HUES6 (cell line): Measurements from ENCODE around the gene CBX6.

Source experiments
- H3K27ac ChIP-seq: 2 replicates; pipeline ENCODE4 v1.7.0; 2013; ENCODE audit warnings: low read depth, mild to moderate bottlenecking, low read length, inconsistent platforms
- H3K27me3 ChIP-seq: 2 replicates; pipeline ENCODE4 v1.6.1; 2013; ENCODE audit warnings: low read length; ENCODE audit not compliant: control insufficient read depth, insufficient read depth
- H3K36me3 ChIP-seq: 2 replicates; pipeline ENCODE4 v1.6.1; 2013; ENCODE audit warnings: low read length; ENCODE audit not compliant: control insufficient read depth, insufficient read depth
- H3K4me1 ChIP-seq: 2 replicates; pipeline ENCODE4 v1.6.1; 2013; ENCODE audit warnings: low read length; ENCODE audit not compliant: control insufficient read depth, insufficient read depth
- H3K4me3 ChIP-seq: 2 replicates; pipeline ENCODE4 v1.5.1; 2013; ENCODE audit warnings: low read depth, low read length
- H3K9ac ChIP-seq: one replicate; pipeline ENCODE4 v1.6.1; 2013; ENCODE audit warnings: mild to moderate bottlenecking, low read length
- H3K9me3 ChIP-seq: 2 replicates; pipeline ENCODE4 v1.6.1; 2013; ENCODE audit warnings: low read depth, low read length; ENCODE audit not compliant: control insufficient read depth, insufficient read depth

CBX6 gene

GRCh38 chr22:38826801-38827200 lies 45.2 kb downstream of the CBX6 start:
- 0 out of 2 replicates have a peak, but pooled peaks cover under 1% of the 10 kb centered on the region for H3K4me1 ChIP-seq
- no peaks in the 10 kb centered on the region for H3K36me3 ChIP-seq
- no peaks in the 10 kb centered on the region for H3K27me3 ChIP-seq
- no peaks in the 10 kb centered on the region for H3K9me3 ChIP-seq
- H3K9ac ChIP-seq: no peak overlapping the region
- no peak overlapping the region for H3K27ac ChIP-seq
- no peak overlapping the region for H3K4me3 ChIP-seq

- Histone ChIP-seq H3K4me1 (no peaks in the 10 kb centered on the region), H3K9me3 (no peaks in the 10 kb centered on the region), H3K27ac (no peak overlapping the region), H3K4me3 (no peak overlapping the region), H3K36me3 (no peaks in the 10 kb centered on the region), H3K27me3 (0 out of 2 replicates have a peak, but pooled peaks cover 2% of the 10 kb centered on the region), H3K9ac (no peak overlapping the region)
Measured at GRCh38 chr22:38826386-38826785, 45.6 kb downstream of the CBX6 start.

- H3K9me3 ChIP-seq: no peaks in the 10 kb centered on the region
- H3K9ac ChIP-seq: no peak overlapping the region
- peaks cover 10% of the 10 kb centered on the region for H3K27me3 ChIP-seq
- H3K4me1 ChIP-seq: no peaks in the 10 kb centered on the region
- H3K27ac ChIP-seq: no peak overlapping the region
- no peaks in the 10 kb centered on the region for H3K36me3 ChIP-seq
- H3K4me3 ChIP-seq: no peak overlapping the region
Measured at GRCh38 chr22:38824585-38824984, 47.4 kb downstream of the CBX6 start.

DNA sequence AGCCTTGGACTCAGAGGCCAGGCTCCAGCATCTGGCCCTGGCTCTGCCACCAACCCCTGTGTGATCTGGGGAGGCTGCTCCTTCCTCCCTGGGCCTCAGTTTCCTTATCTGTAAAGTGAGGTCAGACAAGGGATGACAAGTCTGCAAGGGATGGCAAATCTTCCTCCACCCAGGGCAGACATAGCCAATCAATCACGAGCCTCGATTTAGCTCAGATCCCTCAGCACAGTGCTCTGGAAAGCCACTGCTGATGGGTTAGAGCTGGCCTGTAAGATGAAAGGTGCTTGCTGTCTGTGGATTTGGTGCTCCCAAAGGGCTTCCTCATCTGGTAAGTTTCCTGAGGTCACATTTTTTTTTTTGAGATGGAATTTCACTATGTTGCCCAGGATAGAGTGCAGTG lies 48.4 kb downstream of the CBX6 start:
- H3K27me3 ChIP-seq: peaks cover 17% of the 10 kb centered on the region
- H3K36me3 ChIP-seq: no peaks in the 10 kb centered on the region
- H3K4me1 ChIP-seq: no peaks in the 10 kb centered on the region
- no peak overlapping the region for H3K9ac ChIP-seq
- H3K27ac ChIP-seq: no peak overlapping the region
- H3K9me3 ChIP-seq: no peaks in the 10 kb centered on the region
- H3K4me3 ChIP-seq: no peak overlapping the region

- no peak overlapping the region for H3K4me3 ChIP-seq
- H3K27me3 ChIP-seq: peaks cover 17% of the 10 kb centered on the region
- no peaks in the 10 kb centered on the region for H3K4me1 ChIP-seq
- H3K9me3 ChIP-seq: no peaks in the 10 kb centered on the region
- no peak overlapping the region for H3K9ac ChIP-seq
- H3K36me3 ChIP-seq: no peaks in the 10 kb centered on the region
- no peak overlapping the region for H3K27ac ChIP-seq
Measured at GRCh38 chr22:38823076-38823475, 48.9 kb downstream of the CBX6 start.

DNA sequence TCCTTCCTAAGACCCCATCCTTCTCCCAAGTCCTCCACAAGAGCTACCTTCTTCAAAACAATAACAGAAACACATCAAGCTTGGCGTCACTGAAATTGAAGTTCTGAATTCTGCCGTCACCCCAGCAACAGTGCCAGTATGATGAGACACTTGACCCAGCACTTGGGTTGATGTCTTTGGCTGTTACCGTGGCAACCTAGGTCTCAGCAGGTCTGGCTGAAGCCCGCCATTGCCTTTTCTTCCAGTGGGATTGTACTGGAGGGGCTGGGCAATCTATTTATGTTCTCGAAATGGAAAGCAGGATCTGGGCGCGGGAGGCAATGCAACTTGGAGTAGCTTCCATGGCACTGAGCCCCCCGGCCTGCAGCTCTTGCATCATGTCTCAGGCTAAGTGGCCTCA lies 52.0 kb downstream of the CBX6 start:
- Histone ChIP-seq H3K27me3 (peaks cover 24% of the 10 kb centered on the region), H3K27ac (no peak overlapping the region), H3K9me3 (no peaks in the 10 kb centered on the region), H3K36me3 (no peaks in the 10 kb centered on the region), H3K4me1 (0 out of 2 replicates have a peak, but pooled peaks cover 3% of the 10 kb centered on the region), H3K9ac (no peak overlapping the region), H3K4me3 (no peak overlapping the region)

DNA sequence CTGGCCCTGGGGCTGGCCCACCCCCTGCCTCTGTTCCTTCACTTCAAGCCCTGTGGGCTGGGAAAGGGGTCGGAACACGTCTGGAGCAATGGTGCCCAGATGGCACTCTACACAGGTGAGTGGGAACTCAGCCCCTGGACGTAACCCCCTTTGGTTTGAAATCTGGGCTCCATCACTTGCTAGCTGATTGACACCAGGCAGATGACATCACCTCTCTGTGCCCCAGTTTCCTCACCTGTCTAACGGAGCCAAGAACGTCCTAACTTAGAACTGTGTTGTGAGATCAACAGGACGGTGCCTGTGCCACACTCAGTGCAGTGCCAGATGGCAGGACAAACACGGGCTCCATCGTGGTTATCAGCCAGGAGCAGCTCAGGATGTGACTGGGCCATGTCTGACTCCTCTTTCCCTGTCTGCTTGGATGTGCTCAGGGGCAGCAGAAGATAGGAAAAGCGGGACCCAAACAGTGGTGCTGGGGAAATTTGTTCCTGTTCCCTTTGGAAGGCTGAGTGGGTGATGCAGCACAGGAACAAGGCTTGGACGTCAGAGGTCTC lies 52.6 kb downstream of the CBX6 start:
- H3K36me3 ChIP-seq: no peaks in the 10 kb centered on the region
- no peak overlapping the region for H3K9ac ChIP-seq
- H3K4me1 ChIP-seq: 0 out of 2 replicates have a peak, but pooled peaks cover 3% of the 10 kb centered on the region
- no peak overlapping the region for H3K4me3 ChIP-seq
- H3K27ac ChIP-seq: no peak overlapping the region
- H3K27me3 ChIP-seq: peaks cover 24% of the 10 kb centered on the region
- no peaks in the 10 kb centered on the region for H3K9me3 ChIP-seq

DNA sequence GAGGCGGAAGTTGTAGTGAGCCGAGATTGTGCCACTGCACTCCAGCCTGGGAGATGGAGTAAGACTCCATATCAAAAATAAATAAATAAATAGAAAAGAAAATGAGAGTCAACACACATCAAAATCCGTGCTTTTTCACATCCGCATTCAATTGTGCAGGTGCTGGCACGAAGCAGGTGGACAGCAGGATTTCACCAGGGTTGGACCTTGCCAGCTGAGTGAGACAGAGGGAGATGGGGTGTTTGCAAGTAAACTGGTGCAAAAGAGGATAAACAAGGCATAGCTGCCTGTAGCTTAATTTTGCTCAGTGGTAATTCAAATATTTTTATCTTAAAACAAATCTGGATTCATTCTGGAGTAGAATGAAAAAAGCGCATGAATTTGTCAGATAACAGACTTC lies 54.8 kb downstream of the CBX6 start:
- no peaks in the 10 kb centered on the region for H3K9me3 ChIP-seq
- no peak overlapping the region for H3K9ac ChIP-seq
- no peak overlapping the region for H3K27ac ChIP-seq
- H3K27me3 ChIP-seq: peaks cover 31% of the 10 kb centered on the region
- H3K4me3 ChIP-seq: no peak overlapping the region
- H3K36me3 ChIP-seq: no peaks in the 10 kb centered on the region
- H3K4me1 ChIP-seq: 0 out of 2 replicates have a peak, but pooled peaks cover 3% of the 10 kb centered on the region

DNA sequence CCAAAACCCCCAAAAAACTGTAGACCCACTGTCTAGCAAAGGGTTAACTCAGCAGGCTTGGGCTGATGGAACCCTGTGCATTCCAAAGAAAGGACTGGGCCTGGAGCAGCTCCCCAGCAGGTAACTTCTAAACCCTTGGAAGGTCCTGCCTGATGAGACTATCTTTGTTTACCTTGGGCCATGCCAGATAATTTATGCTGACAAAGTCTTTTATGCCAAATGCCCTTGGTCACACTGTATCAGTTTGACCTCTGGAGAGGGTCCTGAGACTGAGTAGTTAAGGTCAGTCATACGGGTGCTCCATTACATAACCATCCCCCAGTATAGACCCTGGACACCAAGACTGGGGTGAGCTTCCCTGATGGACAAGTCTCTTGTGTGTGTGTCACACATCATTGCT lies 56.2 kb downstream of the CBX6 start:
- Histone ChIP-seq H3K9me3 (no peaks in the 10 kb centered on the region), H3K27ac (no peak overlapping the region), H3K36me3 (no peaks in the 10 kb centered on the region), H3K9ac (no peak overlapping the region), H3K4me3 (no peak overlapping the region), H3K27me3 (peaks cover 29% of the 10 kb centered on the region), H3K4me1 (0 out of 2 replicates have a peak, but pooled peaks cover 3% of the 10 kb centered on the region)
